ENCODE data around the gene GPR180.

Gene GPR180

GRCh38 chr13:94656766-94657165 lies 55.1 kb downstream of the GPR180 start:
- DNase-seq, result no peak

GRCh38 chr13:94657167-94657566 lies 55.5 kb downstream of the GPR180 start:
- no peak for DNase-seq

- DNase-seq, result no peak
Observed at GRCh38 chr13:94658926-94659597, 57.4 kb downstream of the GPR180 start.

- DNase-seq, result no peak
Observed at GRCh38 chr13:94659598-94659946, 57.9 kb downstream of the GPR180 start.

DNA sequence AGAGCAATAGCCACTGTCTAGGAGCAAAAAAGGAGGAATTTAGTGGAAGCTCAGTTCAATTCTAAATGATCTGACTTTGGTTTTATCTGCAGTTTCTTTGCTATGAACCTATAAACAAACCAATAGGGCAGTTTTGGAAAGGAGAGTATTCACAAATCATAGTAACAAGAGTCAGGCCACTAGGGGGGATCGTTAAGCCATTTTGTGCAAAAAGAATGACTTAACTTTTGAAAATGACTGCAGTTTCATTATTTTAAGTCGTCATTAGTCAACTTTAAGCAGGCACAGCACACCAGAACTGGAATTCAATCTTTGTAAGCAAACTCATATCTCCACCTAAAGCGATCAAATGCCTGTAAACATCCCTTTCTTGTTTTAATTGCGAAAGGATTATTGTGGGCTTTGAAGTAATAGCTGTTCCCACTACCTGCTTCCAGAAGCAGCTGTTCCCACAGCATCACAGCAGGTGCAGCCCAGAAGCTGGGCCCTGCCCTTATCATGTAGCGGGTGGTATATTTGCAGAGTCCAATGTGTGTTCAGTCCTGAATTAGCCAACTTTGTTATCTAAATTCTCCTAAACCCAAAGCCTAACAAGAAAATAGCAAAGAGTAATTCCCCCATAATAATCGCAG lies 59.2 kb downstream of the GPR180 start:
- DNase-seq, result no peak

- DNase-seq, result no peak
Observed at GRCh38 chr13:94661406-94661805, 59.7 kb downstream of the GPR180 start.

DNA sequence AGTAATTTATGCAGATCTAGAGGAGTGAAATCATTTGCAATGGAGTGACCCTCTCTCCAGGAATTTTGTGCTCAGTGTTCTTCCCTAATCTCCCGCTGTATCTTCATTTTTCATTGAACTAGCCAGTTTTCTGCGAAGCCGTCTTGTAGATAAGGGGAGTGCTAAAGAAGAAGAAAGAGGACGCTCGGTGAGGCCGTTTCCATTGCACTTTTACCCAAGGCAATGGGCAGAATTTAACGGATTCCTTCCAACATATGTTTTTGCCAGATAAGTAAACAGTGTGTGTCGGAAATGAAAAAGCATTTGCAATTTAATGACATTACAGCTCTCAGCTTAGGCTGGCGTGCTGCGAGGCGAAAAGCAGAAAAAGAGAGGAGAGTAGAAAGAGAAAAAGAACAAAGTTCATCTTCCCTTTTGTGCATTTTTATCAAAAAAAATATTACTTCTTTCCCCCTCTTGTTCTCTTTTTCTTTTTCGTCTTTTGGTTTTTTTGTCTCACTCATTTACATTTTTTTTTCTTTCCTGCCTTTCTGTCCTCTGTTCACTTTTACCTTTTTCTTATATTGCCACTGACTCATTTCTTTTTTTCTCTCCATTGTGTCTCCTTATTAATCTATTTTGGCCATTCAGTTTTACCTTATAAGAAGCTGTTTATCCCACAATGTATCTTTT lies 60.8 kb downstream of the GPR180 start:
- DNase-seq, result no peak

GRCh38 chr13:94664889-94665288 lies 63.2 kb downstream of the GPR180 start:
- no peak for DNase-seq

GRCh38 chr13:94666065-94666464 lies 64.4 kb downstream of the GPR180 start:
- no peak for DNase-seq

GRCh38 chr13:94667190-94667589 lies 65.5 kb downstream of the GPR180 start:
- no peak for DNase-seq

GRCh38 chr13:94672400-94672799 lies 70.7 kb downstream of the GPR180 start:
- DNase-seq, result no peak

DNA sequence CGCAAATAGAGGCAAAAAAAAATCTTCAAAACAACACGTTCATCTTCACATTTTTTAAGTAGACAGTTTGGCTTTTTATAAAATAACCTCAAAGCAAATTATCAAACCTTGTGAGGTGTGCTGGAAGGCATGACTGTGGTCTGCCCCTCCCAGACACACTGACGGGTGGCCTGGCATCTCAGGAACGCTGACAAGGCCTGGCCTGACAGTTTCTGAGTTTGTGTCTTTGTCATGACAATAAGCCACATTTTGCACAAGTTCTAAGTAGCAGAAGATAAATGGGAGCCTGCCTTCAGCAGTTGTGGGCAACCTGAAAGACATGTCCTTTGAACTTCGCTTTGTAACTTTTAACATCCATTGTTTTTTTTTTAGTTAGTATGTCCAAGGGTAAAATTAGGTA lies 72.2 kb downstream of the GPR180 start:
- no peak for DNase-seq

DNA sequence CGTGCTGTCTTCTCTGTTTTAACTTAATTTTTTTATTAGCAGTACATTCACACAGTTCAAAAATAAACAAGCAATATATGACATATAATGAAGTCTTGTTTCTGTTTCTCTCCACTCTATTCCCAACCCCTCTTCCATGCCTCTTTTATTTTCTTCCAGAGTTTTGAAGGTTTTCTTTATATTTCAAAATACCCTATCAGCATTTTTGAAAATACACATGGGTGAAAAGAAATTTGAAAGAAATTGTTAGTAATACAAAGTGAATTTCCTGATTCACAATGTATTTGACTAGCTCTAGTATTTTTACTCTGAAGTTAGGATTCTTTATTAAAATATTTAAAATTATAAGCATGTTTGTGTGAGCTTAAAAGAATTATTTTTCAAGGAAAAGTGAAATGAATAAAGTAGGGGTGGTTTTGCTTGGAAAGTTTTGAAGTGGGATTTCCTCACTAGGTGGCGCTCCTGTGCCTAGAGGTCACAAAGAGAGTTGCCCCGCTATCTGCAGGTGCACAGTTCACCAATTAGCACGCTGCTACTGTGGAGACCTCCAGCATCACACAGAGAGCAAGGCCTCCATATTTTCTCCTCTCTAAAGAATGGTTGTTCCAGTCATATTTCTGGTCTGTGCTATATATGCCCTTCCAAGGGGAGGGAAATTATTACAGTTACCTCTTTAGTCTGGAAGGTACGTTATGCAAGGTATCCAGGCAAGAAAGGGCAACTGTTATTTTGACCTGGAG lies 73.1 kb downstream of the GPR180 start:
- DNase-seq, result peak; percentile 28

- no peak for DNase-seq
Observed at GRCh38 chr13:94677799-94678198, 76.1 kb downstream of the GPR180 start.

DNA sequence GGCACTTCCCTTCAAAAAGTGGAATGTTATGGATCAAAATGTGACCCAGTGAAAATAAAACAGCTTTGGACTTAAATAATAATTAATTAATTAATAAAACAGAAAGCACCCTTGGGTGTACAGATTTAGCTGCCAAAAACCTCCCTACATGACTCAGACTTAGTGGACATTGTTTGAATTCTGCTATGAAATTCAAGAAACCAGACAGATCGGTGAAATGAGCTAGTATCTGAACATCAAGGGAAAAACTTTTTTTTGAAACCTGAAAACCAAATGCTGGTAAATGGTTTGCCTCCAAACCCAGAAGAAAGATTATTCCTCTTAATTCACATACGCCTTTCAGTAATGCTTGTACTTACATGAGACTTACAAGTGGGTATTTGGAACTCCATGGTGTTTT lies 77.2 kb downstream of the GPR180 start:
- DNase-seq, result no peak

- DNase-seq, result no peak
Observed at GRCh38 chr13:94679614-94680013, 78.0 kb downstream of the GPR180 start.

- no peak for DNase-seq
Observed at GRCh38 chr13:94682229-94682628, 80.6 kb downstream of the GPR180 start.

GRCh38 chr13:94683409-94683808 lies 81.8 kb downstream of the GPR180 start:
- DNase-seq, result no peak

Data from NCI-H1436 treated with DMSO at 0.1 percent for 48 hours (cell line).